ENCODE results near the gene MAEA.
A peak's percentile ranks its signal among the peaks of the same experiment; 100 is the strongest.
"Not testable (repeated sequence)": the region's sequence is repeated elsewhere in the genome, so short reads cannot be mapped to it uniquely, and the experiment has no call there.

The MAEA gene

GRCh38 chr4:1335193-1335883, 45.6 kb downstream of the MAEA start:
- not testable (repeated sequence) for DNase-seq (ENCODE audit: low read depth)

GRCh38 chr4:1336088-1336491, 46.4 kb downstream of the MAEA start:
- DNase-seq (ENCODE audit: low read depth): no peak

GRCh38 chr4:1337376-1337831, 47.7 kb downstream of the MAEA start:
- DNase-seq (ENCODE audit: low read depth): no peak

- no peak for DNase-seq (ENCODE audit: low read depth)
These were observed 48.5 kb downstream of the MAEA start for GRCh38 chr4:1337951-1338751.

- DNase-seq (ENCODE audit: low read depth): no peak
These were observed 49.2 kb downstream of the MAEA start for GRCh38 chr4:1338752-1339414.

GRCh38 chr4:1339489-1339888, 49.8 kb downstream of the MAEA start:
- no peak for DNase-seq (ENCODE audit: low read depth)

- DNase-seq (ENCODE audit: low read depth): no peak
These were observed 50.6 kb downstream of the MAEA start for GRCh38 chr4:1340181-1340747.

GRCh38 chr4:1340861-1341260, 51.2 kb downstream of the MAEA start:
- DNase-seq (ENCODE audit: low read depth): no peak

GRCh38 chr4:1342003-1342402, 52.3 kb downstream of the MAEA start:
- no peak for DNase-seq (ENCODE audit: low read depth)

- no peak for DNase-seq (ENCODE audit: low read depth)
These were observed 55.0 kb downstream of the MAEA start for GRCh38 chr4:1344696-1345095.

GRCh38 chr4:1345903-1346780, 56.5 kb downstream of the MAEA start:
- DNase-seq (ENCODE audit: low read depth): no peak

- DNase-seq (ENCODE audit: low read depth): peak; percentile 94
These were observed 57.2 kb downstream of the MAEA start, which contains the start of gene UVSSA for GRCh38 chr4:1346781-1347409. UVSSA (plus strand) TSS chr4:1347208; CDS start chr4:1348092, 884 bp downstream.

GRCh38 chr4:1347410-1347864, 57.7 kb downstream of the MAEA start:
- DNase-seq (ENCODE audit: low read depth): peak; percentile 31

GRCh38 chr4:1348014-1348513, 58.4 kb downstream of the MAEA start:
- DNase-seq (ENCODE audit: low read depth): no peak

GRCh38 chr4:1348746-1349145, 59.1 kb downstream of the MAEA start:
- no peak for DNase-seq (ENCODE audit: low read depth)

- DNase-seq (ENCODE audit: low read depth): no peak
These were observed 59.9 kb downstream of the MAEA start for GRCh38 chr4:1349359-1350168.

GRCh38 chr4:1350169-1350520, 60.5 kb downstream of the MAEA start:
- DNase-seq (ENCODE audit: low read depth): no peak

- DNase-seq (ENCODE audit: low read depth): no peak
These were observed 62.3 kb downstream of the MAEA start for GRCh38 chr4:1351854-1352566.

- no peak for DNase-seq (ENCODE audit: low read depth)
These were observed 62.8 kb downstream of the MAEA start for GRCh38 chr4:1352567-1352900.
